ENCODE measurements around the gene CAMK2B.

CAMK2B gene

DNA sequence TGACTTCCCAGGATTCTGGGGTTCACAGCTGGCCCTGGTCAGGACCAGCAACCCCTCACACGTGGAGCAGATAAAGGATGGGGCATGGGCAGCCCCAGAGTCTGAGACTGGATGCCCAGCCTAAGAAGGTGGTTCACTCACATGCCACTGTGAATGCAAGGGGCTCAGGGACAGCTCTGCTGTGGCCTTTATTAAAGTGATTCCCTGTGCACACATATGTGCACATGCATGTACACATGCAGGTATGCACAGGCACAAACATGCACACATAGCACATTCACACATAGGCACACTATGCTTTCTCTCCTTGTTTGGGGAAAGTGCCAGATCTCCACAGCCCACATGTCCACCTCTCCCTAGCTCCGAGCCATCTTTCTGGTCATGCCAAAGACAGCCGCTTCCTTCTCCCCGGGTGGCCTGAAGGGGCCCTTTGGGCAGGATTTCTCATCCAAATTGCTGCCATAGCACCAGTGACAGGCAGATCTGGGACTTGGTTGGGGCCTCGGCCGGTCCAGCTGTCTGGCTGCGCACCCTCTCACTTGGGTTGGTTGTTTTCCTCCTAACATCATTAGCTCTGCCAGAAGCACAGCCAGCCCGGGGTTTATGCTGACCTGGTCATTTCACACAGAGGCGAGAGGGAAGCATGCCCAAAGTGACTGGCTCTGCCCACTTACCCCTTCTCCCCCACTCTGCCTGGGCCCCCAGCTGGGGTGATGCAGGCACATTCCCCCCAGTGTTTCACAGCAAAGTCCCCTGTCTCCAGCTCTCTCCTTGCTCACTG is 137.6 kb downstream of the CAMK2B start:
- no peak overlapping the region for H3K4me3 ChIP-seq (ENCODE audit: insufficient read depth in 1 of 2, low read depth in 1 of 2, low read length in 2 of 2)
- H3K4me1 ChIP-seq (ENCODE audit: control insufficient read depth, insufficient read depth, low read depth, low read length), result peaks cover 44% of the 10 kb centered on the region
- H2BK12ac ChIP-seq (ENCODE audit: low read length in 2 of 2), result no peak overlapping the region
- H3K4ac ChIP-seq (ENCODE audit: low read depth in 1 of 2, low read length in 2 of 2), result no peak overlapping the region
- 83% methylated on average over 9 of the region's 9 CpGs for WGBS
- peaks cover 6% of the 10 kb centered on the region for H3K9me3 ChIP-seq (ENCODE audit: control insufficient read depth, low read length)
- no peak overlapping the region for H3K23ac ChIP-seq (ENCODE audit: low read length in 2 of 2)
- H2BK120ac ChIP-seq (ENCODE audit: low read depth, low read length), result no peak overlapping the region
- no peak for DNase-seq
- H3K9ac ChIP-seq (ENCODE audit: low read length), result no peak overlapping the region
- no peak overlapping the region for H2AK5ac ChIP-seq (ENCODE audit: low read length, severe bottlenecking)
- H3K18ac ChIP-seq (ENCODE audit: low read depth in 1 of 2, low read length in 2 of 2), result no peak overlapping the region
- no peak overlapping the region for H4K8ac ChIP-seq (ENCODE audit: low read length)
- no peak overlapping the region for H4K91ac ChIP-seq (ENCODE audit: low read length)
- H3K14ac ChIP-seq (ENCODE audit: low read length in 2 of 2), result no peak overlapping the region
- no peak overlapping the region for H2BK15ac ChIP-seq (ENCODE audit: low read depth, poor library complexity, severe bottlenecking)
- H3K79me1 ChIP-seq (replicated peaks; ENCODE audit: low read length, poor library complexity, severe bottlenecking), result no peaks in the 10 kb centered on the region
- H3K36me3 ChIP-seq (ENCODE audit: control insufficient read depth in 1 of 2, insufficient read depth in 2 of 2, low read depth in 1 of 2, low read length in 2 of 2), result no peaks in the 10 kb centered on the region
- peaks cover 0 to 4% of the 10 kb centered on the region in 2 experiments for H3K27me3 ChIP-seq (ENCODE audit: control insufficient read depth in 1 of 2, insufficient read depth in 1 of 2, low read length in 2 of 2)
- H2AFZ ChIP-seq (ENCODE audit: low read depth, low read length), result no peak overlapping the region
- no peak overlapping the region for H3K27ac ChIP-seq (ENCODE audit: low read length, poor library complexity, severe bottlenecking)
- no peak overlapping the region for H3K4me2 ChIP-seq (ENCODE audit: low read length, poor library complexity, severe bottlenecking)
- no peak overlapping the region for H2BK5ac ChIP-seq (ENCODE audit: low read depth, low read length, poor library complexity, severe bottlenecking)

DNA sequence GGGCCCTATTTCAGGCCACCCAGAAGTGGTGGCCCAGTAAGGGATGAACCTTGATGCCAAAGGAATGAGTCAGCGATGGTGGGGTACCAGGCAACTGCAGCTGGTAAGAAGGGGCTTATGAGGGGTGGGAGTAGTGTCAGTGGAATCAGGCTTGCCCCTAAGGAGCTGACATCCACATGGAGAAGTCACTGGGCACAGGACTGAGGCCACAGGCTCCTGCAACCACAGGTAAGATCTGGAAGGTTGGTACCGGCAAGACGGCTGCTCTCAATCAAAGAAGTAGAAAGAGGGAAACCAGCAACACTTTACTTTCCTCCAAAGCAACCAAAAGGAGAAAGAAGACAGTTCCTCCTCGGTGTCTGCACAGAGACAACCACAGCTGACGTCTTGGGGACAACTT is 138.7 kb downstream of the CAMK2B start:
- peaks cover 43% of the 10 kb centered on the region for H3K4me1 ChIP-seq (ENCODE audit: control insufficient read depth, insufficient read depth, low read depth, low read length)
- DNase-seq, result no peak

DNA sequence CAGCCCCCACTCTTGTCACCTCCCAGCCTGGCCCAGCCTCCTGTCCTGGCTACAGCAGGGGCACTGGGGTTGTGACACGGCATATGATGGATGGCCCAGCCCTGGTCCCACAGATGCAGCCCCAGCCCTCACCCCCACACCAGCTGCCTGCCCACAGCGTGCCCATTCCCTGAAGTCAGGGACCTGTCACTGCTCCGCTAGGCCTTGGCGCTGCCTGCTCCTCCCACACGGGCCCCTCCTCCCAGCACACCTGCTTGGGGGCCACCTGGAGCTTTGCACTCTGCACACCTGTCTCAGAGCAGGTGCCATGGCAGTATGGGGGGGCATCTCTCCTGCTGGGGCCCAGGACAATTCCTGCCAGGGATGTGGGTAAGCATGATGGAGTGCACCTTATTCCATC is 139.7 kb downstream of the CAMK2B start:
- H3K27ac ChIP-seq (ENCODE audit: low read length, poor library complexity, severe bottlenecking), result peak overlapping the region; percentile 67
- no peak overlapping the region for H3K14ac ChIP-seq (ENCODE audit: low read length in 2 of 2)
- H3K36me3 ChIP-seq (ENCODE audit: control insufficient read depth in 1 of 2, insufficient read depth in 2 of 2, low read depth in 1 of 2, low read length in 2 of 2), result no peaks in the 10 kb centered on the region
- no peak overlapping the region for H3K18ac ChIP-seq (ENCODE audit: low read depth in 1 of 2, low read length in 2 of 2)
- H3K23ac ChIP-seq (ENCODE audit: low read length in 2 of 2), result peak overlapping the region in 1 of 2 experiments; percentile 47
- H3K9ac ChIP-seq (ENCODE audit: low read length), result no peak overlapping the region
- no peak overlapping the region for H3K4me3 ChIP-seq (ENCODE audit: insufficient read depth in 1 of 2, low read depth in 1 of 2, low read length in 2 of 2)
- H2BK12ac ChIP-seq (ENCODE audit: low read length in 2 of 2), result peak overlapping the region in 1 of 2 experiments; percentile 59
- 86% methylated on average over 5 of the region's 5 CpGs for WGBS
- no peak overlapping the region for H3K4ac ChIP-seq (ENCODE audit: low read depth in 1 of 2, low read length in 2 of 2)
- no peak for DNase-seq
- H3K79me1 ChIP-seq (replicated peaks; ENCODE audit: low read length, poor library complexity, severe bottlenecking), result no peaks in the 10 kb centered on the region
- no peak overlapping the region for H2AFZ ChIP-seq (ENCODE audit: low read depth, low read length)
- no peak overlapping the region for H3K4me2 ChIP-seq (ENCODE audit: low read length, poor library complexity, severe bottlenecking)
- peaks cover 43% of the 10 kb centered on the region for H3K4me1 ChIP-seq (ENCODE audit: control insufficient read depth, insufficient read depth, low read depth, low read length)
- no peak overlapping the region for H2BK15ac ChIP-seq (ENCODE audit: low read depth, poor library complexity, severe bottlenecking)
- peak overlapping the region; percentile 86 for H2AK5ac ChIP-seq (ENCODE audit: low read length, severe bottlenecking)
- H3K27me3 ChIP-seq (ENCODE audit: control insufficient read depth in 1 of 2, insufficient read depth in 1 of 2, low read length in 2 of 2), result no peaks in the 10 kb centered on the region
- H4K8ac ChIP-seq (ENCODE audit: low read length), result peak overlapping the region; percentile 5
- H4K91ac ChIP-seq (ENCODE audit: low read length), result no peak overlapping the region
- H3K9me3 ChIP-seq (ENCODE audit: control insufficient read depth, low read length), result peaks cover 18% of the 10 kb centered on the region
- H2BK5ac ChIP-seq (ENCODE audit: low read depth, low read length, poor library complexity, severe bottlenecking), result no peak overlapping the region
- H2BK120ac ChIP-seq (ENCODE audit: low read depth, low read length), result no peak overlapping the region

More for the DNA sequence above, 138.7 kb downstream of the CAMK2B start:
- Histone ChIP-seq H3K27me3 (ENCODE audit: control insufficient read depth in 1 of 2, insufficient read depth in 1 of 2, low read length in 2 of 2) (no peaks in the 10 kb centered on the region), H3K9me3 (ENCODE audit: control insufficient read depth, low read length) (peaks cover 17% of the 10 kb centered on the region), H3K79me1 (replicated peaks; ENCODE audit: low read length, poor library complexity, severe bottlenecking) (no peaks in the 10 kb centered on the region), H3K4me3 (ENCODE audit: insufficient read depth in 1 of 2, low read depth in 1 of 2, low read length in 2 of 2) (no peak overlapping the region), H2BK12ac (ENCODE audit: low read length in 2 of 2) (no peak overlapping the region), H3K9ac (ENCODE audit: low read length) (no peak overlapping the region), H4K91ac (ENCODE audit: low read length) (no peak overlapping the region), H3K27ac (ENCODE audit: low read length, poor library complexity, severe bottlenecking) (no peak overlapping the region), H3K14ac (ENCODE audit: low read length in 2 of 2) (no peak overlapping the region), H2AK5ac (ENCODE audit: low read length, severe bottlenecking) (peak overlapping the region; percentile 56), H3K18ac (ENCODE audit: low read depth in 1 of 2, low read length in 2 of 2) (no peak overlapping the region), H2BK5ac (ENCODE audit: low read depth, low read length, poor library complexity, severe bottlenecking) (no peak overlapping the region), H3K4ac (ENCODE audit: low read depth in 1 of 2, low read length in 2 of 2) (no peak overlapping the region), H2AFZ (ENCODE audit: low read depth, low read length) (no peak overlapping the region), H3K4me2 (ENCODE audit: low read length, poor library complexity, severe bottlenecking) (no peak overlapping the region), H3K36me3 (ENCODE audit: control insufficient read depth in 1 of 2, insufficient read depth in 2 of 2, low read depth in 1 of 2, low read length in 2 of 2) (no peaks in the 10 kb centered on the region), H2BK15ac (ENCODE audit: low read depth, poor library complexity, severe bottlenecking) (no peak overlapping the region), H3K23ac (ENCODE audit: low read length in 2 of 2) (no peak overlapping the region), H4K8ac (ENCODE audit: low read length) (no peak overlapping the region), H2BK120ac (ENCODE audit: low read depth, low read length) (no peak overlapping the region)
- 77% methylated on average over 5 of the region's 5 CpGs for WGBS

DNA sequence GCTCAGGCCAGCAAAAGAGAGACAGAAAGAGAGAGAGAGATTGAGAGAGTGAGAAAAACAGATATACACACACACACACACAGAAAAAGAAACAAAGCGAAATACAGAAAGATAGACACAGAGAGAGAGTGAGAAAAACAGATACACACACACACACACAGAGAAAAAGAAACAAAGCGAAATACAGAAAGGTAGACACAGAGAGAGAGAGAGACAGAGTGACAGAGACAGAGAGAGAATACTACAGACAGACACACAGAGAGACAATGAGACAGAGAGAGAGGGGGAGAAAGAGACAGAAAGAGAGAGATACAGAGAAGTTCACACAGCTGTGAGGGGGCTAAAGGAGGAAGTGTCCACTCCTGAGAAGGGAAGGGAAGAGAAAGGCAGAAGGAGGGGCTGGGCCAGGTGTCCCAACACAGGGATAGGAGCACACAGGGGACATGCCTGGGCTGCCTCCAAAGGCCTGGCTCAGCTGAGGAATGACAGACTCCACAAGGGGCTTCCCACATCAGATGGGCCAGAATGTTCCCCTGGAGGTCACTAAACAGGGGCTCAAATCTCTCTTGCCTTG is 140.4 kb downstream of the CAMK2B start:
- no peaks in the 10 kb centered on the region for H3K36me3 ChIP-seq (ENCODE audit: control insufficient read depth in 1 of 2, insufficient read depth in 2 of 2, low read depth in 1 of 2, low read length in 2 of 2)
- H2BK5ac ChIP-seq (ENCODE audit: low read depth, low read length, poor library complexity, severe bottlenecking), result peak overlapping the region; percentile 3
- H3K4ac ChIP-seq (ENCODE audit: low read depth in 1 of 2, low read length in 2 of 2), result peak overlapping the region; percentile 11 to 43
- peak overlapping the region; percentile 38 for H4K8ac ChIP-seq (ENCODE audit: low read length)
- peak overlapping the region in 1 of 2 experiments; percentile 2 for H2BK12ac ChIP-seq (ENCODE audit: low read length in 2 of 2)
- peak overlapping the region; percentile 21 for H2AFZ ChIP-seq (ENCODE audit: low read depth, low read length)
- H3K4me3 ChIP-seq (ENCODE audit: insufficient read depth in 1 of 2, low read depth in 1 of 2, low read length in 2 of 2), result no peak overlapping the region
- H4K91ac ChIP-seq (ENCODE audit: low read length), result no peak overlapping the region
- H3K14ac ChIP-seq (ENCODE audit: low read length in 2 of 2), result peak overlapping the region in 1 of 2 experiments; percentile 63
- H3K9ac ChIP-seq (ENCODE audit: low read length), result peak overlapping the region; percentile 65
- H3K9me3 ChIP-seq (ENCODE audit: control insufficient read depth, low read length), result peaks cover 18% of the 10 kb centered on the region
- peak overlapping the region in 1 of 2 experiments; percentile 48 for H3K18ac ChIP-seq (ENCODE audit: low read depth in 1 of 2, low read length in 2 of 2)
- H2AK5ac ChIP-seq (ENCODE audit: low read length, severe bottlenecking), result peak overlapping the region; percentile 86
- peak overlapping the region; percentile 71 for H2BK15ac ChIP-seq (ENCODE audit: low read depth, poor library complexity, severe bottlenecking)
- no peak overlapping the region for H3K4me2 ChIP-seq (ENCODE audit: low read length, poor library complexity, severe bottlenecking)
- H3K27ac ChIP-seq (ENCODE audit: low read length, poor library complexity, severe bottlenecking), result peak overlapping the region; percentile 67
- no peaks in the 10 kb centered on the region for H3K27me3 ChIP-seq (ENCODE audit: control insufficient read depth in 1 of 2, insufficient read depth in 1 of 2, low read length in 2 of 2)
- WGBS, result 93% methylated on average over 1 of the region's 2 CpGs
- peaks cover 43% of the 10 kb centered on the region for H3K4me1 ChIP-seq (ENCODE audit: control insufficient read depth, insufficient read depth, low read depth, low read length)
- no peak overlapping the region for H3K23ac ChIP-seq (ENCODE audit: low read length in 2 of 2)
- peak; percentile 11 for DNase-seq
- H3K79me1 ChIP-seq (replicated peaks; ENCODE audit: low read length, poor library complexity, severe bottlenecking), result no peaks in the 10 kb centered on the region
- no peak overlapping the region for H2BK120ac ChIP-seq (ENCODE audit: low read depth, low read length)
